IMR-90 (cell line): ENCODE data around the gene TLDC2. TPM values are rescaled to one million over a fixed set of nuclear protein-coding genes. Genes with fewer than 3 reads are reported as not detected.
"Not testable (repeated sequence)": the region's sequence is repeated elsewhere in the genome, so short reads cannot be mapped to it uniquely, and the experiment has no call there.

Experiments
- ATAC-seq: fragments of 200-7000 bp; cut with Tn5 transposase; 2 replicates; pipeline ENCODE4 v1.9.1; 2020; ENCODE audit warnings: low read depth, mild to moderate bottlenecking, moderate library complexity
- BruUV-seq: library from RNA; stranded (reverse); fragments of 400-500 nt; replicated peaks from 2 replicates; lab custom pipeline; 2021; lab: Mats Ljungman, UMichigan
- CTCF ChIA-PET: fragments of 300-600 bp; formaldehyde crosslinking; extraction: SDS; loops from one replicate; lab custom pipeline; 2021; ENCODE audit warnings: antibody characterized with exemption; lab: Yijun Ruan, JAX
- POLR2A ChIA-PET: fragments of 300-600 bp; sonication (Branson Sonifier 250); formaldehyde crosslinking; loops from one replicate; lab custom pipeline; 2022; ENCODE audit warnings: antibody characterized with exemption; ENCODE audit not compliant: unreplicated experiment; lab: Charles Lee
- DNase-seq: peaks from one replicate; pipeline ENCODE4 v3.0.0; 2013
- H2AFZ ChIP-seq: replicated peaks from 2 replicates; pipeline ENCODE3; 2013; ENCODE audit warnings: low read length, mild to moderate bottlenecking; ENCODE audit not compliant: poor library complexity
- H2AK5ac ChIP-seq: 2 replicates; pipeline ENCODE4 v1.6.1; 2013; ENCODE audit warnings: low read depth, low read length, inconsistent platforms
- H2AK9ac ChIP-seq: replicated peaks from 2 replicates; pipeline ENCODE3; 2013; ENCODE audit warnings: mild to moderate bottlenecking, low read depth, low read length, moderate library complexity; ENCODE audit not compliant: poor library complexity
- H2BK120ac ChIP-seq: 2 replicates; pipeline ENCODE4 v1.6.1; 2013; ENCODE audit warnings: low read depth, low read length, inconsistent platforms
- H2BK15ac ChIP-seq: 3 replicates; pipeline ENCODE4 v1.6.1; 2013; ENCODE audit warnings: low read depth, low read length, inconsistent platforms
- H2BK20ac ChIP-seq: 2 replicates; pipeline ENCODE4 v1.6.1; 2013; ENCODE audit warnings: low read depth, mild to moderate bottlenecking, inconsistent platforms, low read length, moderate library complexity
- H2BK5ac ChIP-seq: 2 replicates; pipeline ENCODE4 v1.6.1; 2013; ENCODE audit warnings: mild to moderate bottlenecking, low read depth, low read length, inconsistent platforms; ENCODE audit not compliant: poor library complexity, severe bottlenecking
- H3K14ac ChIP-seq: replicated peaks from 2 replicates; pipeline ENCODE4 v1.6.1; 2013; ENCODE audit warnings: low read depth, low read length, inconsistent platforms
- H3K18ac ChIP-seq: 2 replicates; pipeline ENCODE4 v1.6.1; 2013; ENCODE audit warnings: low read depth, low read length, control low read depth
- H3K23ac ChIP-seq: 2 replicates; pipeline ENCODE4 v1.6.1; 2013; ENCODE audit warnings: low read depth, low read length, inconsistent platforms
- H3K27ac ChIP-seq: 2 replicates; pipeline ENCODE4 v1.5.1; 2013; ENCODE audit warnings: mild to moderate bottlenecking, control low read depth, low read length; ENCODE audit not compliant: insufficient read depth
- H3K27me3 ChIP-seq: 2 replicates; pipeline ENCODE4 v1.6.1; 2013; ENCODE audit warnings: low read length; ENCODE audit not compliant: control insufficient read depth, insufficient read depth
- H3K36me3 ChIP-seq: 2 replicates; pipeline ENCODE4 v1.6.1; 2013; ENCODE audit warnings: low read length, mixed read lengths; ENCODE audit not compliant: control insufficient read depth, insufficient read depth
- H3K4ac ChIP-seq: 2 replicates; pipeline ENCODE4 v1.6.1; 2013; ENCODE audit warnings: low read depth, low read length, inconsistent platforms
- H3K4me1 ChIP-seq: 2 replicates; pipeline ENCODE4 v1.6.1; 2013; ENCODE audit warnings: low read length, mixed read lengths; ENCODE audit not compliant: control insufficient read depth, insufficient read depth
- H3K4me2 ChIP-seq: 2 replicates; pipeline ENCODE4 v1.6.1; 2013; ENCODE audit warnings: low read depth, mild to moderate bottlenecking, control low read depth, low read length, moderate library complexity
- H3K4me3 ChIP-seq: 2 replicates; pipeline ENCODE4 v1.5.1; 2013; ENCODE audit warnings: low read depth, mild to moderate bottlenecking, control low read depth, low read length, moderate library complexity; ENCODE audit not compliant: insufficient read depth
- H3K56ac ChIP-seq: 2 replicates; pipeline ENCODE4 v1.6.1; 2013; ENCODE audit warnings: low read length, inconsistent platforms; ENCODE audit not compliant: insufficient read depth; ENCODE audit errors: extremely low read depth
- H3K79me1 ChIP-seq, 2 experiments: 2 replicates each; pipeline ENCODE4 v1.6.1; 2013; ENCODE audit warnings: low read length in 2 of 2, inconsistent platforms in 1 of 2, low read depth in 1 of 2
- H3K9ac ChIP-seq: 2 replicates; pipeline ENCODE4 v1.6.1; 2013; ENCODE audit warnings: low read depth, low read length, control low read depth
- H3K9me1 ChIP-seq: 2 replicates; pipeline ENCODE4 v1.6.1; 2013; ENCODE audit warnings: low read length, inconsistent platforms; ENCODE audit not compliant: insufficient read depth
- H3K9me3 ChIP-seq: 2 replicates; pipeline ENCODE4 v1.6.1; 2013; ENCODE audit warnings: low read length; ENCODE audit not compliant: control insufficient read depth, insufficient read depth
- H4K20me1 ChIP-seq: 2 replicates; pipeline ENCODE4 v1.6.1; 2013; ENCODE audit warnings: low read length, inconsistent platforms; ENCODE audit not compliant: insufficient read depth
- H4K5ac ChIP-seq: 2 replicates; pipeline ENCODE4 v1.6.1; 2013; ENCODE audit warnings: mild to moderate bottlenecking, low read depth, low read length, control low read depth
- H4K8ac ChIP-seq, 2 experiments: 2 replicates each; pipeline ENCODE4 v1.6.1; 2013; ENCODE audit warnings: low read depth in 2 of 2, low read length in 2 of 2, control low read depth in 1 of 2, inconsistent platforms in 1 of 2
- H4K91ac ChIP-seq: 2 replicates; pipeline ENCODE4 v1.6.1; 2013; ENCODE audit warnings: low read depth, low read length, inconsistent platforms; ENCODE audit not compliant: insufficient read depth
- WGBS, 2 experiments: methylation state at CpG; one replicate each; pipeline versions ENCODE4 v1.1.5 to v1.1.7; 2013; ENCODE audit warnings: missing lambda C conversion rate in 2 of 2; ENCODE audit not compliant: insufficient read length in 1 of 2; ENCODE audit errors: extremely low coverage in 2 of 2; 5-methylcytosine and 5-hydroxymethylcytosine counted together
- dilution Hi-C: fragments of 300-500 bp; cut with HindIII; formaldehyde crosslinking; loops from one replicate; pipeline ENCODE4 v1.14.3; 2018; ENCODE audit warnings: low sequenced_read_pairs; ENCODE audit not compliant: unreplicated experiment
- in situ Hi-C: fragments of 300-500 bp; cut with MboI; formaldehyde crosslinking; loops from 3 replicates; pipeline ENCODE4 v1.14.3; 2019; ENCODE audit warnings: low sequenced_read_pairs, inconsistent platforms, mixed read lengths
- intact Hi-C: fragments of 100-400 bp; cut with micrococcal nuclease; formaldehyde crosslinking; loops from 2 replicates; pipeline ENCODE4 v1.10.0; 2022
- polyA plus RNA-seq, 3 experiments: library from polyadenylated mRNA; depleted of rRNA; stranded (reverse); fragments of >200 nt; gene quantifications; 2 replicates each; pipeline ENCODE4 v1.2.3, GENCODE V29; 2012; ENCODE audit warnings: low replicate concordance in 1 of 3
- total RNA-seq: library from RNA; depleted of rRNA; stranded (reverse); fragments of >200 nt; gene quantifications from 2 replicates; pipeline ENCODE4 v1.2.3, GENCODE V29; 2012

The TLDC2 gene
- total and polyA plus RNA-seq, 2 of the 4 experiments (the other 2 are of a cell fraction) = 0.18 to 0.19 TPM

GRCh38 chr20:36838376-36838775 lies 37.6 kb upstream of the TLDC2 start:
- H2AFZ ChIP-seq, H2AK5ac ChIP-seq, POLR2A ChIA-PET, H3K27ac ChIP-seq, H2BK20ac ChIP-seq, H3K14ac ChIP-seq, H3K4me3 ChIP-seq, H4K91ac ChIP-seq, H2AK9ac ChIP-seq, ATAC-seq, H3K9ac ChIP-seq, H4K8ac ChIP-seq, dilution Hi-C loops, H3K18ac ChIP-seq, BruUV-seq, intact Hi-C loops, H3K4me2 ChIP-seq, H3K9me3 ChIP-seq, H3K56ac ChIP-seq, H4K5ac ChIP-seq, H2BK5ac ChIP-seq, H4K20me1 ChIP-seq, H3K27me3 ChIP-seq, in situ Hi-C loops, CTCF ChIA-PET, DNase-seq, H3K4ac ChIP-seq, H3K23ac ChIP-seq, H2BK15ac ChIP-seq, H2BK120ac ChIP-seq: not testable (repeated sequence)
- Histone ChIP-seq H3K79me1 (peaks cover 21 to 78% of the 10 kb centered on the region in 2 experiments), H3K36me3 (peaks cover 12% of the 10 kb centered on the region), H3K9me1 (peaks cover 13% of the 10 kb centered on the region), H3K4me1 (peaks cover 27% of the 10 kb centered on the region)
- WGBS, 2 experiments = no CpG with 5 or more reads among the region's 3 CpGs
